ENCODE measurements around the gene ITGA4.

ITGA4 gene

DNA sequence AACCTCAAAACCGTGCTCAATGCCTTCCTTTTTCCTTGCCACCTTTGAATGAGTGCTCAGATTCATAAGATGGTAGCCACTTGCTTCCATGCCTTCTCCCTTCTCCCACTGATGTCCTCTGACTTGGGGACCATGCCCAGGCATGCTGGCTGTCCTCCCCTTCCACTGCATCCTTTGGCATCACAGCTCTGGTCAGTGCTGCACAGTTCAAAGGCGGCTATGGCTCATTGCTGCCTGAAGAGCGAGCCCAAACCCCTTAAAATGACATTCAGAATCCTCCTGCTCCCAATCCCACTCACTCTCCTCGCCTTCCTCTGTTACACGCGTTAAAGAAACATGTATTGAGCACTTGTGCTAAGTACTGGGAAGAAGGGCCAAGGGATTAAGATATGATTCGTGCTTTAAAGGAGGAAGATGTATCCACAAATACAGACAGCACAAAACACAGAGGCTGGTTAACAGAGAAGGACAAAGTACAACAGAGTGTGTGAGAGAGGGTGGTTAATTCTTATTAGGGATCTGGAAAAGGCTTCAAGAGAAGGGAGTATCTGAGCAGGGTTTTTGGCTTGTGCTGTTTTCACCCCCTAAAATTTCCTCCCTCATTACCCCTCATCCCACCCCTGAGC lies 118.0 kb downstream of the ITGA4 start:
- DNase-seq (ENCODE audit: low spot score): no peak

DNA sequence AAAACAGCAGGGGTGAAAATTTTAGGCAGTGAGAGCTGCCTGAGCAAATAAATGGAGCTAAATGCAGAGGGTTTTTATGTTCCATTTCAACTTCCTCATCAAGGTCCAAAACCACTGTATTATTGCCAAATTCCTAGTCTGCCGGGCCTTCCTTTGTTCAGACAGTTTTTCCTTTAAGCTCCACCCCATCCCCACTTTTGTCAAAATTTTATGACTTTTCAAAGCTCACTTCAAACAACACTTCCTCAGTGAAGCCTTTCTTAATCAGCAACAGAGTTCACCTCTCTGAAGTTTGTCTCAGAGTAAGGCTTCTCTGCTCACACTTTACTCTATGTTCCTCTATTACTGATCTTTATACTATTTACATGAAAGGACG lies 118.5 kb downstream of the ITGA4 start:
- no peak for DNase-seq (ENCODE audit: low spot score)

DNA sequence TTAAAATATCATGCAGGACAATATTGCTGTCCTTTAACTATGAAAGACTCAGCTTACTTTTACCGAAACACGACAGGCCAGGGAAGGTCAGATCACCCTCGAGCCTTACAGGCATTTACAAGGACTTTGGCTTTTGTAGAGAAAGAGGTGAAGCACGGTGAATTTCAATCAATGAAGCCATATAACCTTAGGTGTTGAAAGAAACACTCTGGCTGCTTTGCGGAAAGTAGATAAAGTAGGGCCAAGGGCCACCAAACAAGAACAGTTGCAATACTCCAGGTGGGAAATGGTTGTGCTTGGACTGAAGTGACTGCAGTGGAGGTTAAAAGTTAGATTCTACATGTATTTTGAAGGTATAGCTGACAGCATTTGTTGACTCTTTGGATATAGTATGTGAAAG lies 119.2 kb downstream of the ITGA4 start:
- DNase-seq (ENCODE audit: low spot score): no peak

DNA sequence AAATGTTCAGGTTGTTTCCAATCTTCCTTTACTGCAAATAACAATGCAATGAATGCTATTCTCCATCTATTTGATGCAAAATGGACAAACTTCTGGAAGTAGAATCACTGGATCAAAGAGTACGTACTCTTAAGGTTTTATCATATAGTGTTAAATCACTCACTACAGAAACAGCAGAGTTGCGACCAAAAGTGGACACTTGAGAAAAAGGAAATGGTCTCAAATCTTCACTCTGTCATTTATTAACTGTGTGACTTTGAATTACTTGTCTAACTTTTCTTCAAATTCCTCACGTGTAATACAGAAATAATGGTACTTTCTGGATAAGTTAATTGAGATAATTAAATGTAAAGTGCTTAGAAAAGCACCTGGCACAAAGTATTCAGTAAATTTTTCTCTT lies 121.6 kb downstream of the ITGA4 start:
- DNase-seq (ENCODE audit: low spot score): no peak

DNA sequence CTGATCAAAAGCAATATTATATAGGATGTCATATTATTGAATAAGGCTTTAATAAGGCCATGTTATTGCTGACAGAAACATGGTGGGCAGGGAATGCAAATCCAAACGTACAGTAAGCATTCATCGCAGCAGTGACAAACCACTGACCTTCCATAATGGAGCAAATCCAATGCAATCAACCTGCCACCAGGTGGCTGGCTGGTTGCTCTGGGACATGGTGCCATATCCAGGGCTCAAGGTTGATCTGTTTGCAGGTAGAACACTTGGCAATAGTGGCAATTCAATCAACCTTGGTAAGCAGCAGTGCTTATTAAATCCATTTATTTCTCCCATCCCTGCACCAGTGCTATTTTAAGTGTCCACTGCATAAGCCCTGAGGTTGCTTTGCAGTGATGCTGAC lies 124.3 kb downstream of the ITGA4 start:
- no peak for DNase-seq (ENCODE audit: low spot score)

DNA sequence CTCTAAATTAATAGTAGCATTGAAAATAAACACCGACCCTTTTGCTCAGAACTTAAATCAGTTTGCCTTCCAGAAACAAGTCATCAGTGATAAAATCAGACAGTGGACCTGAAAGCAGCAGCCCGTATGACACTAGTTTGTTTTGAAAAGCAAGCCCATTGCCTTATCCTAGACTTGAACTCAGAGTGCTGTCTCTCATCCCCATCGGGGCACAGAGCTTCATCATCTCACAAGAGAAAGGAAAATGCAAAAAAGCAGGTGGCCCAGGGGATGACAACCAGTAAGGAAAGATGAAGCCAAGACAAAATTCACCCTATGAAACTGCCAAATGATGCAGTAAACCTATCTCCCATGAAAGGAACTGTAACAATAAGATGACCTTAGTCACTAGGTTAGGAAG lies 128.5 kb downstream of the ITGA4 start:
- no peak for DNase-seq (ENCODE audit: low spot score)

All from AG08395 (cell line).